Skeletal muscle cell (primary cell): Measurements from ENCODE around the gene KIRREL1.
A peak's percentile ranks its signal among the peaks of the same experiment; 100 is the strongest.

Experiments used
- DNase-seq: peaks from one replicate; pipeline ENCODE4 v3.0.0-alpha.2; 2010; ENCODE audit warnings: low read depth
- H3K4me3 ChIP-seq: 2 replicates; pipeline ENCODE4 v1.5.1; 2011; ENCODE audit warnings: low read depth, mild to moderate bottlenecking, control low read depth, low read length, moderate library complexity

KIRREL1 gene

GRCh38 chr1:158093376-158093775 lies 99.9 kb downstream of the KIRREL1 start:
- DNase-seq: no peak
- H3K4me3 ChIP-seq: no peak overlapping the region

- DNase-seq: no peak
- H3K4me3 ChIP-seq: no peak overlapping the region
Measured at GRCh38 chr1:158094571-158094970, 101.1 kb downstream of the KIRREL1 start.

GRCh38 chr1:158095737-158096335 lies 102.4 kb downstream of the KIRREL1 start:
- H3K4me3 ChIP-seq: no peak overlapping the region
- no peak for DNase-seq

GRCh38 chr1:158098256-158098655 lies 104.8 kb downstream of the KIRREL1 start:
- DNase-seq: no peak
- H3K4me3 ChIP-seq: no peak overlapping the region

DNA sequence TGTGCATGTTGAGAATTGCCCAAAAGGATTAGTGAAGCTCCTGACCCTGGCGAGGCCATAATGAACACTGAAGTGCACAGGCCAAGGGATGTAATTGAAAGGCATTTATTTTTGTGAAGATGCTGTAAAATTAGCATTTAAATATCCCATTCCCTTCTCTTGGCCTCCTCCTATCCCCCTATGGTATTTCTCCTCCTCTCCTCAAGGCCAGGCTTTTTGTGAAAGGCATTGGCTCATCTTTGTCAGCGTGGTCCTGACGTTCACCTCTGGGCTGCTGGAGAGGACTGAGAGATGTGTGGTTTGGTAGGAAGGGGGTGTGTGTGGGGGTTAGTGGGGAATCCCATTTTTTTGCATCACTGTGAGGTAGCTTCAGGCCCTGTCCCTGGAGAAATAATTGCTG lies 105.7 kb downstream of the KIRREL1 start:
- no peak overlapping the region for H3K4me3 ChIP-seq

GRCh38 chr1:158100498-158100897 lies 107.1 kb downstream of the KIRREL1 start:
- DNase-seq: no peak

More for the DNA sequence above, 105.7 kb downstream of the KIRREL1 start:
- no peak for DNase-seq

GRCh38 chr1:158101455-158101854 lies 108.0 kb downstream of the KIRREL1 start:
- H3K4me3 ChIP-seq: no peak overlapping the region
- no peak for DNase-seq

More at GRCh38 chr1:158100498-158100897, 107.1 kb downstream of the KIRREL1 start:
- H3K4me3 ChIP-seq: no peak overlapping the region

DNA sequence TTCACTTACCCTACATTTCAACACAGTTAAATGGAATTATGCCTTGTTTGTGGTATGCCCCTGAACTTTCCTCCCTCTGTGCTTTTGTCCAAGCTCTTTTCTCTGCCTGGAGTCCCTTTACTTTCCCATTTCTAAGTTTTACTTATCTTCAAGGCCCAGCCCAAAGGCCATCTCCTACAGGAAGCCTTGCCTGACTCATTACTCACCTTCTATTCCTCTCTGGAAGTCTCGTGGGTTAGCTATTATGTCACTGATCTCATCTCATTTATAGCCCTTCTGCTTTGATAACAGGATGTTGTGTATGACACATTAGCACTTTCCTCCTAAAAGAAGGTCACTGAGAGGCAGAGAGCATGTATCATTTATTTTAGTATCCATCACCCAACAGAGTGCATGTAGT lies 108.5 kb downstream of the KIRREL1 start:
- no peak for DNase-seq

GRCh38 chr1:158102881-158103674 lies 109.6 kb downstream of the KIRREL1 start:
- no peak for DNase-seq
- H3K4me3 ChIP-seq: no peak overlapping the region

More for the DNA sequence above, 108.5 kb downstream of the KIRREL1 start:
- no peak overlapping the region for H3K4me3 ChIP-seq

DNA sequence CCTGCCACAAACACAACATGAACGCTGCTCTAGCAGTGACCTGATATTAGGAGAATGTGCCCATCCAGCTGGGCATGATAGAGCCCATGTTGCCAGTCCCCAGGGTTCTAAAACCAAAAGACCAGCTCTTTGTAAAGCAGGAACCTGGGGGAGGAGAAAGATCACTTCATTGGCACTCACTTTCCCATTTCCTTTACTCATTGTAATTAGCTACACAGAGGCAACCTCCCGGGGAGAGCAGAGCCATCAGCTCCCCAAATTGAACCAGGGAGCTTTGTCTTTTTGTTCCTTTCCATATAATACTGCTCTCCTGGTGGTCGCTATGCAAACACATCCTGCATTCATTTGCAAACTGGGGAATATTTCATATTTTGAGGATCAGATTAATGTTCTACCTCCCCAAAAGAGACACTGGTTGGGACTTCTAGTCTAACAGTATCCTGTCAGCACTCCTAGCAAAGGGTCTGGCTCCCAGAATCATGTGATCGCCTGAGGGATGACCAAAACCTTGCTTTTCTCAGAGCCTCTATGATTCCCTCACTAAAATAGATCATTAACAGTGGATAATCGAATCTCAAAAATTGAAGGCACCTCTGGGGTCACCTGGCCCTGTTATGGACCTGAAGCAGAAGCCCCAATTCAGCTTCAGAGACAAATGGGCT lies 110.5 kb downstream of the KIRREL1 start:
- H3K4me3 ChIP-seq: no peak overlapping the region
- no peak for DNase-seq

GRCh38 chr1:158104891-158105290 lies 111.4 kb downstream of the KIRREL1 start:
- no peak for DNase-seq
- H3K4me3 ChIP-seq: no peak overlapping the region

GRCh38 chr1:158105352-158106095 lies 112.1 kb downstream of the KIRREL1 start:
- no peak for DNase-seq
- H3K4me3 ChIP-seq: no peak overlapping the region

GRCh38 chr1:158107916-158108315 lies 114.5 kb downstream of the KIRREL1 start:
- H3K4me3 ChIP-seq: no peak overlapping the region
- DNase-seq: no peak

DNA sequence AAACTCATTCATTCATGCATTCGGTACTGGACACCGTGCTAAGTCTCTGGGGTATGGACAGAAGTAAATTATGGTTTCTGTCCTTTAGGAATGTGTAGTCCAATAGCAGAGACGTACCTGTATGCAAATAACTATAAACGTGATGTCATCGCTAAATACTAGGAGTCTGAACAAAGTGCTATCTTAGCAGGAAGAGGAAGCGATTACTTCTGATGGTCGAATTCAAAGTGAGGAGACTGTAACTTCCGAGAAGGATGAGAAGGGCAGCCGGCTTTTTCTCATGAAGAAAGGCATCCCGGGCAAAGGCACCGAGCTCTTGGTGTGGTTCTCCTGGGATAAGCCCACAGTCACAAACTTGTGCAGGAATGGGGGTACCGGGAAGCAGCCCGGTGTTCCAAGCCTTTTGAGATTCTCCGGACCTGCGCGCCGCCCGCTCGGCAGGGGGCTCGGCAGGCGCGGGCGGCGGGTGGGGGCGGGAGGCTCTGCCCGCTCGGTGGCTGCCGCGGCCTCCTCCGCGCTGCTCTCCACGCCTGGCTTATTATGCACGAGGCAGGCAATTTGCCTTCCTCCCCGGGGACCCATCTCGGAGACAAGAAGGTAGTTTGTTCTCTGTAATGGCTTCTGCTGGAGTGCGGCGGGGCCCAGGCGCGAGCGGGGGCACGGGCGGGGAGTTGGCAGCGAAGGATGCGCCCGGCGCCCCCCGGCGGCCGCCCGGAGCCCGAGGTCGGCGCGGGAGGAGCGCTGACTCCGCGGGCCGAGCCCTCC lies 119.7 kb downstream of the KIRREL1 start:
- H3K4me3 ChIP-seq: peak overlapping the region; percentile 50
- no peak for DNase-seq

DNA sequence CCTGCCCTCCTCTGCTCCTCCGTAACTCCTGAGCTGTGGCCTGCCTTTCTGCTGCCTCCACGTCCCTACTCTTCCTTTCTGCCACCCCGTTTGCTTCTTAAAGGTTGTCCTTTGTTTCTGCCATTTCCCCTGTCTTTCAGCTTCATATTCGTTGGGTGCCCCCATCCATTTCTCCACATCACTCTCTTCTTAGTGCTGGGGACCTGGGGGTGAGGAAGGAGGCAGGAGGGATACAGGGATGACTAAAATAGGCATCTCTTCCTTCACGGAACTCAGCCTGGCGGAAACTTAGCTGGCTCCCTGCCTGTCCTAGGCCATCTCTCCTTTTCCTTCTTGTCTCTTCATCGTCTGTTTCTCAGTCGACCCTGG lies 120.3 kb downstream of the KIRREL1 start:
- DNase-seq: no peak
- H3K4me3 ChIP-seq: peak overlapping the region; percentile 50

DNA sequence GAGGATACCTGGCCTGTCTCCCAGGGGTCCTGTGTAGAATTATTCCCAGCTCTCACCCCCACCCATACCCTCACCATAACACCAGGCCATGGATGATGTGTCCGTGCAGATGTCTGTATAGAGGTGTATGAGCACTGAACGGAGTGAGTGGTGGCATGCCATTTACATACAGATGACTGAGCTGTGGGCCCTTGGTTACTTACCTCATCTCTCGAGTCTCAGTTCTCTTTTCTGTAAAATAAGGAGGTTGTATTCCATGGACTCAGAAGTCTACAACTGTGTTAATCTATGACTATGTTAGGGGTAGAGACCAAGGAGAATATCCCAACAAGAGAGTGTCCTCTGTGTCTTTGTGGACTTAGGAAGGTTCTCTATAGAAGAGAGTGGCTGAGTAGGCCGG lies 121.7 kb downstream of the KIRREL1 start:
- no peak for DNase-seq
- no peak overlapping the region for H3K4me3 ChIP-seq

DNA sequence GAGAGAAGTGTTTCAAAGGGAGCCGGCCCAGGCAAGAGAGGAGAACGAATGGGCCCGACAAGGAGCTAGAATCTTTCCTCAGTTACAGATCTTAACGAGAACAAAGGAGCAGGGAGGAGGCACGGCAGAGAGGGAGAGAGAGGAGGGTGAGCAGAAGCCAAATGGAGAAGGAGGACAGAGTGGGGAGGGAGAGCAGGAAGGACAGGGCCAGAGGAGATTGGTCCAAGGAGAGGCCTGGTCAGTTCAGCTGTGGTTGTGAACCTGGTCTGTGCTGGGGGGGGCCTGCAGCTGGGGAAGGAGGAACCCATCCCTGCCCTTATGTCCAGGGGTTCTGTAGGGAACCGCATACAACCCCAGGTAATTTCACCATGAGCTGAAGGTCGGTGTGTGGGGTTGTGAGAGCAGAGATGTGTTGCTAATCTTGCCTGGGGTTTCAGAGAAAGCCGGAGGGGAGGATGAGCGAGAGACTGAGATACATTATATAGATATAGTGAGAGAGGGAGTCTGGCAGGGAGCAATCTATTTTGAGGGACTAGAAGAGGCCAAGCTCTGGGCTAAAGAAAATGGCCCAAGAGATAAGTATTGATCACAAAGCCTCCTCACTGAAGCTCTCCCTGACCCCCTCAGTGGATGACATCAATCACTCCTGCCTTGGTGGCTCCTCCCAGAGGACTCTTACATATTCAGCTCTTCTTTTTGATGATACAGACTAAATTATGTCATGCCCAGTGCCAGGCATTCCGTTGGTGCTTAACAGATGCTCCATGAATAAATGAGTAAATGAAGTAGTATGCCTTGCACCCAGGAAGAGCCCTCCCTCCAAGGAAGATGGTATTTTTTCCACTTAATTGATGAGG lies 123.1 kb downstream of the KIRREL1 start:
- DNase-seq: no peak

More for the DNA sequence above, 123.1 kb downstream of the KIRREL1 start:
- no peak overlapping the region for H3K4me3 ChIP-seq
